ENCODE data around the gene BABAM2.

DNA sequence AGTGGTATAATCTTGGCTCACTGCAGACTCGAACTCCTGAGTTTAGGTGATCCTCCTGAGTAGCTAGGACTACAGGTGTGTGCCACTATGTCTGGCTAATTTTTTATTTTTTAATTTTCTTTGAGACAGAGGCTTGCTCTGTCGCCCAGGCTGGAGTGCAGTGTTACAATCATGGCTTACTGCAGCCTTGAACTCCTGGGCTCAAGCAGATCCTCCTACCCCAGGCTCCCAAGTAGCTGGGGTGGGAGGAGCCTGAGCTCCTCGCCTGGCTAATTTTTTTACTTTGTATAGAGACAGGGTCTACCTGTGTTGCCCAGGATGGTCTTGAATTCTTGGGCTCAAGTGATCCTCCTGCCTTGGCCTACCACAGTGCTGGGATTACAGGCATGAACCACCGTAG lies 62.5 kb downstream of the BABAM2 start:
- TF ChIP-seq, protein P1, sequence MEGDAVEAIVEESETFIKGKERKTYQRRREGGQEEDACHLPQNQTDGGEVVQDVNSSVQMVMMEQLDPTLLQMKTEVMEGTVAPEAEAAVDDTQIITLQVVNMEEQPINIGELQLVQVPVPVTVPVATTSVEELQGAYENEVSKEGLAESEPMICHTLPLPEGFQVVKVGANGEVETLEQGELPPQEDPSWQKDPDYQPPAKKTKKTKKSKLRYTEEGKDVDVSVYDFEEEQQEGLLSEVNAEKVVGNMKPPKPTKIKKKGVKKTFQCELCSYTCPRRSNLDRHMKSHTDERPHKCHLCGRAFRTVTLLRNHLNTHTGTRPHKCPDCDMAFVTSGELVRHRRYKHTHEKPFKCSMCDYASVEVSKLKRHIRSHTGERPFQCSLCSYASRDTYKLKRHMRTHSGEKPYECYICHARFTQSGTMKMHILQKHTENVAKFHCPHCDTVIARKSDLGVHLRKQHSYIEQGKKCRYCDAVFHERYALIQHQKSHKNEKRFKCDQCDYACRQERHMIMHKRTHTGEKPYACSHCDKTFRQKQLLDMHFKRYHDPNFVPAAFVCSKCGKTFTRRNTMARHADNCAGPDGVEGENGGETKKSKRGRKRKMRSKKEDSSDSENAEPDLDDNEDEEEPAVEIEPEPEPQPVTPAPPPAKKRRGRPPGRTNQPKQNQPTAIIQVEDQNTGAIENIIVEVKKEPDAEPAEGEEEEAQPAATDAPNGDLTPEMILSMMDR (conservative IDR thresholded peaks at IDR 0.05; ENCODE audit: low read length): no peak
- TF ChIP-seq EZH2phosphoT487 (IDR thresholded peaks at IDR 0.05; ENCODE audit: borderline replicate concordance, low read depth, low read length): no peak
